GM12875 (cell line): Measurements from ENCODE around the gene SEC61A1.

Experiments
- H3K4me3 ChIP-seq: one replicate; pipeline ENCODE4 v1.5.1; 2011; ENCODE audit warnings: low read depth, low read length, control low read depth
- TF ChIP-seq, protein P1 (sequence below): IDR thresholded peaks from 2 replicates; pipeline ENCODE4 v1.5.1; 2011; ENCODE audit warnings: low read depth, mild to moderate bottlenecking, control low read depth, inconsistent platforms, low read length, moderate library complexity, borderline replicate concordance; ENCODE audit not compliant: insufficient read depth

SEC61A1 gene

DNA sequence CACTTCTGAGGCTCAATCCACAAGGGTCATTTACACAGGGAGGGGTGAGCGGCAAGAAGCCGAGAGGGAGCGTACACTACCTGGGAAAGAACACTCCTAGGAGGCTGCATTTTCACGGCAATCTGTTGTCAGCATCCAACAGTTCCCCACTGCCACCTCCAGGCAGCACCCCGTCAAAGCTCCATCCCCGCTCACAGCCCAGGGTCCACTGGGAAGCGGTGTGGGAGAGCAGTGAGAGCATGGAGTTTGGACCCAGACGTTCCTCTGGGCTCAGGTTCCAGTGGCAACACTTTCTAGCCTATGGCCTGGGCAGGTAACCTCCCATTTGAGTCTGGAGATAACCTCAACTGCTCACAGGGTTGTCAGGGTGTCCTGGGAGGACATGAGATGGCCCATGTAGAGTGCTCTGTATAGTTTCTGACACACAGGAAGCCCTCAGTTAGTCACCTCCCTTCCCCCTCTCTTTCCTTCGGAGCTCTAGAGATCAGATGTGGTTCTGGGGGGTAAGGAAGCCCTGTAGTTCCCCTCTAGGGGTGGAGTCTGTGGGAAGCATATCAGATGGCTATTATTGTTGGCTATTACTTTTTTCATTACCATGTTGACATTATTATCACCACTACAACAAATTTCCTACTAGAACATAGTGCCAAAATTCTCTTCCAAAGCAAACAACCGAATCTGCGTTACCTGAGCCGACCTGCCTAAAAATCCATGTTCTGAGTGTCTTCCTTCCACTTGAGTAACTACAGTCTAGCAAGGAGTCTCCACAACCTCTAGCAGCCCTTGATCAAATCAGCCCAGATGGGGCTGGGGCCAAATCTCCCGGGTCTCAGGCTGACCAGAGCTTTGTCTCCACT, 42.3 kb downstream of the SEC61A1 start:
- TF ChIP-seq, protein P1, sequence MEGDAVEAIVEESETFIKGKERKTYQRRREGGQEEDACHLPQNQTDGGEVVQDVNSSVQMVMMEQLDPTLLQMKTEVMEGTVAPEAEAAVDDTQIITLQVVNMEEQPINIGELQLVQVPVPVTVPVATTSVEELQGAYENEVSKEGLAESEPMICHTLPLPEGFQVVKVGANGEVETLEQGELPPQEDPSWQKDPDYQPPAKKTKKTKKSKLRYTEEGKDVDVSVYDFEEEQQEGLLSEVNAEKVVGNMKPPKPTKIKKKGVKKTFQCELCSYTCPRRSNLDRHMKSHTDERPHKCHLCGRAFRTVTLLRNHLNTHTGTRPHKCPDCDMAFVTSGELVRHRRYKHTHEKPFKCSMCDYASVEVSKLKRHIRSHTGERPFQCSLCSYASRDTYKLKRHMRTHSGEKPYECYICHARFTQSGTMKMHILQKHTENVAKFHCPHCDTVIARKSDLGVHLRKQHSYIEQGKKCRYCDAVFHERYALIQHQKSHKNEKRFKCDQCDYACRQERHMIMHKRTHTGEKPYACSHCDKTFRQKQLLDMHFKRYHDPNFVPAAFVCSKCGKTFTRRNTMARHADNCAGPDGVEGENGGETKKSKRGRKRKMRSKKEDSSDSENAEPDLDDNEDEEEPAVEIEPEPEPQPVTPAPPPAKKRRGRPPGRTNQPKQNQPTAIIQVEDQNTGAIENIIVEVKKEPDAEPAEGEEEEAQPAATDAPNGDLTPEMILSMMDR, result no peak
- no peak overlapping the region for H3K4me3 ChIP-seq

DNA sequence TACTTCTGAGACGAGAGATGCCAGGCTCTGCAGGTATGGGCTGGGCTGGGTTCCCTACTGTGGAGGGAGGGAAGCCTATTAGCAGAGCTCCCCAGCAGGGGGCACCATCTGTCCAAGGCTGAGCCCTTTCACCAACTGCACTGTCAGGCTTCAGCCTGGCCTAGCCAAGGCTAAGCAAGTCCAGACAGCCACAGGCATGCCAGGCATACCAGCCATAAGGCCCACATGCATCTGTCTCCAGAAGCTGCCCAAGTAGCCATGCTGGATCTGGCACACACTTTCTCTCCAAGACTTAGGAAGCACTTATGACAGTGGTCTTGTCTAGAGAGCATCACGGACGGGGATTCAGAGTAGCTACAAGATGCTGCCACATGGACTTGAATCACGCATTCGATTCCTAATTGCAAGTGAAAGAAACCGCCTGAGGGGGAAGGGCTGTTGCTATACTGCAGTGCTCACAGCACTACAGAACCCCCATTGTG, 43.0 kb downstream of the SEC61A1 start:
- no peak overlapping the region for H3K4me3 ChIP-seq
- TF ChIP-seq, protein P1, result peak; percentile 87

- no peak overlapping the region for H3K4me3 ChIP-seq
- TF ChIP-seq, protein P1, result no peak
Observed at GRCh38 chr3:128098234-128098633, 46.0 kb downstream of the SEC61A1 start.

DNA sequence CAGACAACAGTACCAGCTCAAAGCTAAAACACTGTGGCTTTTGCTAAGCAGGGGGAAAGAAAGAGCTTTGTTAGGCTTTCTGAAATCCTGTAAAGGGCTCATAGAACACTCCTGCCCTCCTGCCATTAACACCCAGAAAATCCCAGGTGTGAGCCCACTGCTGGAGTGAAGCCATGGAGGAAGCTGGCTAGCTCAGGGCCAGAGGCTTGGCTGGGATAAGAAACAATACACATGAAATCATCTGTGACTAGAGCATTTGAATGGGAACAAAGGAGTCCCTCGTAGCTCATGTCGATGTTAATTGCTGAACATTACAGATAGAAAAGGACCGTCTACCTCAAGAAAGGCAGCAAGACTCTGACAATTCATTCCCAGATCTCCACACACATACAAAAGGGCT, 47.9 kb downstream of the SEC61A1 start:
- TF ChIP-seq, protein P1, result no peak
- no peak overlapping the region for H3K4me3 ChIP-seq

- no peak overlapping the region for H3K4me3 ChIP-seq
- TF ChIP-seq, protein P1, result no peak
Observed at GRCh38 chr3:128100638-128101037, 48.4 kb downstream of the SEC61A1 start.

DNA sequence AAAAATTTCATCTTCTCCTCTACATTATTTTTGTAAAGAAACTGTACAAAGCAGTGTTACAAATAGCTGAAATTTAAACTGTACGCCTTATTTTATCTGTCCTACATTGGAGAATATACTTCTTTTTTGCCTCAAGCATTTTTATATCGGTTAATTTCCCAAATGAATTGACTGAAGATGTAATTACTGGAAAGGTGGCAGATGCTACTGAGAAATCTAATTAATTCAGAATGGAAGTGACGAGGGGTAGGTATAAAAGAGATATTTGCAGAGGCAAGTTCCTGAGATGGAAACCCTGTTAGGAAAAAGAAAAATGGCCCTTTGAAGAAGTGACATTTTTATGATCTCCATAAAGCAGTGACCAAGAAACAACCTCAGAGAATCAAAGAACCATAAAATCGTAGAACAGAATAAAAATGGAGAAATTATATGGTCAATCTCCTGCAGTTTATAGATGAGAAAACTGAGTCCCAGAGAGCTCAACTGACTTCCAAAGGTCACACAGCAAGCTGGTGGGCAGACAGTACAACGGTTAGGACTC, 51.0 kb downstream of the SEC61A1 start:
- H3K4me3 ChIP-seq, result no peak overlapping the region
- TF ChIP-seq, protein P1, result no peak

- no peak overlapping the region for H3K4me3 ChIP-seq
- TF ChIP-seq, protein P1, result no peak
Observed at GRCh38 chr3:128107834-128108233, 55.6 kb downstream of the SEC61A1 start.
